Gastrocnemius medialis (tissue), 4 donors: ENCODE measurements around the gene GRIN2A. TPM values are rescaled to one million over a fixed set of nuclear protein-coding genes. Genes with fewer than 3 reads are reported as not detected.

Experiments
- ATAC-seq, 2 donors: fragments of 150-250 bp; one replicate each; pipeline ENCODE4 v1.9.1; 2016
- DNase-seq, 2 donors: peaks; one replicate each; pipeline ENCODE4 v3.0.0-alpha.2; 2019
- H3K27ac ChIP-seq, 4 donors: fragments of 200-600 bp; sonication (generic); 1 replicate in 1 of 4; 2 replicates in 3 of 4; pipeline ENCODE4 v1.5.1; 2016 to 2018; ENCODE audit warnings: mild to moderate bottlenecking in 2 of 4, moderate library complexity in 1 of 4
- H3K27me3 ChIP-seq, 3 donors: fragments of 200-600 bp; sonication (generic) in 2 of 3; 1 replicate in 1 of 3; 2 replicates in 2 of 3; pipeline versions ENCODE4 v1.5.1 to v1.6.0; 2016 to 2019; ENCODE audit warnings: mild to moderate bottlenecking in 1 of 3, moderate library complexity in 1 of 3
- H3K36me3 ChIP-seq, 2 donors: fragments of 200-600 bp; sonication (generic) in 1 of 2; one replicate each; pipeline ENCODE4 v1.5.1; 2017 to 2018
- H3K4me1 ChIP-seq, 2 donors: fragments of 200-600 bp; sonication (generic) in 1 of 2; one replicate each; pipeline ENCODE4 v1.5.1; 2016 to 2017; ENCODE audit warnings: mild to moderate bottlenecking in 2 of 2
- H3K4me3 ChIP-seq, 4 donors: fragments of 200-600 bp; sonication (generic) in 3 of 4; 1 replicate in 1 of 4; 2 replicates in 3 of 4; pipeline ENCODE4 v1.5.1; 2016 to 2019; ENCODE audit warnings: mild to moderate bottlenecking in 2 of 4
- H3K9me3 ChIP-seq, 3 donors: fragments of 200-600 bp; sonication (generic) in 2 of 3; 1 replicate in 1 of 3; 2 replicates in 2 of 3; pipeline ENCODE4 v1.5.1; 2016 to 2019
- CTCF ChIP-seq, 5 experiments: fragments of 450-650 bp in 3 of 5; fragments of 200-600 bp in 2 of 5; sonication (generic) in 2 of 5; IDR thresholded peaks in 4 of 5; conservative IDR thresholded peaks in 1 of 5; 1 replicate in 4 of 5; 2 replicates in 1 of 5; pipeline ENCODE4 v1.5.1; 2016 to 2019; ENCODE audit warnings: antibody characterized with exemption in 5 of 5, mild to moderate bottlenecking in 3 of 5, moderate library complexity in 3 of 5
- POLR2A ChIP-seq, 2 donors: fragments of 450-650 bp; IDR thresholded peaks; one replicate each; pipeline ENCODE4 v1.6.1; 2017; ENCODE audit warnings: antibody characterized with exemption in 2 of 2, mild to moderate bottlenecking in 2 of 2, moderate library complexity in 2 of 2
- in situ Hi-C, 4 donors: fragments of 200-750 bp; cut with MboI; loops; one replicate each; pipeline versions ENCODE4 v1.15.0 to v1.8.0; 2017; ENCODE audit warnings: low sequenced_read_pairs in 4 of 4
- intact Hi-C: fragments of 100-400 bp; cut with DNase I; formaldehyde crosslinking; loops from one replicate; pipeline ENCODE4 v1.15.1; 2023; ENCODE audit warnings: low total_unique reads
- total RNA-seq, 4 donors: library from RNA; depleted of rRNA; stranded (reverse); fragments of >200 nt; gene quantifications; one replicate each; pipeline versions ENCODE4 v1.1.0 to v1.2.3, GENCODE V29; 2016

The GRIN2A gene
- total RNA-seq, 4 donors from 2014 or later, result 0.13 to 0.87 TPM; not detected in 2

DNA sequence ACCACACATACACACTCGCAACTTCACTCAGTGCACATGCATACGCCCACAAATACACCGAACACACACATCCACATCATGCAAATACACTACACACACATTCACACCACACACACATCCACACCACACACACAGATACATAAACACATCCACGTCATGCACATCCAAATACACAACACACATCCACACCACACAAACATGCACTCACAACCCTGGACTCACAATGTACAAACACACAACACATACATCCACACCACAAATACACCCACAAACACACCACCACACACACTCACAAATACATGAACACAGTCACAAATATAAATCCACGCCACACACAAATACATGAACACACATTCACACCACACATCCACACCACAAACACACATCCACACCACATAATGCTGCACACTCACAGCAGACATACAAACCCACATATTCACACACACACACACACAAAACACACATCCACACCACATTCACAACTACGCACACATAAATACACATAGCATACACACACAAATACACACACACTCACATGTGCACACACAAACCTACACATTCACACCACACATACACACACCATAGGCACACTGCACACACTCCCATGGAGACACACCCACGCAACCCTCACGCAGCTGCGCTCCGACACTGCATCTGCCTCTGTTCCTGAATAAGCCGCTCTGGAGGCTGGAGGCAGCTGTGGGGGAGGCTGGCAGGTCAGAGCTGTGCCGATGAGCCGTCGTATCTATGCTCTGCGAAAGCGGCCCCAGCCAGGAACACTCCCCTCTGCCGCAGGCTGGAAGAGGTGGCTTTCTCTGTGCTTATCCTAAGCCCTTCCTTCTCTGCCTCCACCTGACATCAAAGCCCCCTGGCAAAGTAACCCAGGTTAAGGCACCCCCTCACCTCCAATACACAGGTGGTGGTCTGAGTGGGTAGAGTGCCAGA, 141.8 kb downstream of the GRIN2A start:
- intact Hi-C loops, result no loop called here
- no peaks in the 10 kb centered on the region for H3K9me3 ChIP-seq
- no peaks in the 10 kb centered on the region for H3K4me1 ChIP-seq
- no peak for DNase-seq
- H3K27ac ChIP-seq, result no peak overlapping the region
- H3K36me3 ChIP-seq, result no peaks in the 10 kb centered on the region
- H3K4me3 ChIP-seq, result no peak overlapping the region
- in situ Hi-C loops, result no loop called here
- ATAC-seq, result no peak
- TF ChIP-seq CTCF (IDR thresholded peaks at IDR 0.05 in 4 of 5, conservative IDR thresholded peaks at IDR 0.05 in 1 of 5), result no peak
- no peak for TF ChIP-seq POLR2A (IDR thresholded peaks at IDR 0.05)
- H3K27me3 ChIP-seq, result peaks cover 5 to 7% (median 7%) of the 10 kb centered on the region in 3 donors

DNA sequence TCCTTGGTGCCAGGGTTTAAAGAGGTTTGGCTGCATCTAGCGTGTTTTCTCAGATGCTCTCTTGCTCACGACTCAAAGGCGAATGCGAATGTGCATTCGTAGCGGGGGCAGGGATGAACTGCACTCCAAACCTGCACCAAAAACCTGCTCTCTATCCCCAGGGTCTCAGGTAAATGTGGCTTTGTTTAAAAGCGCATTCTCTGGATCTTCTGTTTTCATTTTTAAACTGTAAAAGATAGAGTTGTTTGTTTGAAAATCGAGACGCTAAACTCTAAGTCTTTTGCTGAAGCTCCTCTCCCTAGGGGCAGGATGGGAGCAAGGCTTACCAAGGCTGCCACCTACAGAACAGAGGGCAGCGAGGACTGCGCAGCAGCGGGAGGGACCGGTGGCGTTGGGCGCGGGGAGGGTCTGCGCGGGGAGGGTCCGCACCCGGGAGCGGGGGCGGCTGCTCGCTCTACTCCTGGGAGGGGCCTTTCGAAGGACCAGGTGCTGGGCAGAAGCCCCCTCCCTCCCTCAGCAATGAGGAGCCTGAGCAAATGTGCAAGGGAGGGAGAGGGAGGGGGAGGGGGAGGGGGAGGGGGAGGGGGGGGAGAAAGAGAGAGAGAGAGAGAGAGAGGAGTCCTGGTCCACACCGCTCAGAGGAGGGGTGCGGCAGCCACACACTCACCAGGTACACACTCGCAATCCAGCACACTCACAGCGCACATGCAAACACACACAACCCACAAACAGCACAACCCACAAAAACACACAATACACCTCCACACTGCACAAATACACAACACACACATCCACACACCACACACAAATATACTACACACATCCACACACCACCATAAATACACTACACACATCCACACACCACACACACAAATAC, 142.8 kb downstream of the GRIN2A start:
- H3K9me3 ChIP-seq, result no peaks in the 10 kb centered on the region
- H3K27ac ChIP-seq, result no peak overlapping the region
- H3K4me1 ChIP-seq, result no peaks in the 10 kb centered on the region
- H3K36me3 ChIP-seq, result no peaks in the 10 kb centered on the region
- TF ChIP-seq POLR2A (IDR thresholded peaks at IDR 0.05), result no peak
- TF ChIP-seq CTCF (IDR thresholded peaks at IDR 0.05 in 4 of 5, conservative IDR thresholded peaks at IDR 0.05 in 1 of 5), result no peak
- DNase-seq (no peak), ATAC-seq (no peak)
- H3K4me3 ChIP-seq, result no peak overlapping the region
- H3K27me3 ChIP-seq, result peaks cover 5 to 7% (median 7%) of the 10 kb centered on the region in 3 donors
- in situ Hi-C loops (no loop called here), intact Hi-C loops (no loop called here)

GRCh38 chr16:10037751-10038150, 144.5 kb downstream of the GRIN2A start:
- intact Hi-C loops (no loop called here), in situ Hi-C loops (no loop called here)
- DNase-seq (no peak), ATAC-seq (no peak)
- Histone ChIP-seq H3K9me3 (no peaks in the 10 kb centered on the region), H3K27me3 (peaks cover 5 to 7% (median 7%) of the 10 kb centered on the region in 3 donors), H3K36me3 (no peaks in the 10 kb centered on the region), H3K27ac (no peak overlapping the region), H3K4me3 (no peak overlapping the region), H3K4me1 (no peaks in the 10 kb centered on the region)
- TF ChIP-seq CTCF (IDR thresholded peaks at IDR 0.05 in 4 of 5, conservative IDR thresholded peaks at IDR 0.05 in 1 of 5) (no peak), POLR2A (IDR thresholded peaks at IDR 0.05) (no peak)

DNA sequence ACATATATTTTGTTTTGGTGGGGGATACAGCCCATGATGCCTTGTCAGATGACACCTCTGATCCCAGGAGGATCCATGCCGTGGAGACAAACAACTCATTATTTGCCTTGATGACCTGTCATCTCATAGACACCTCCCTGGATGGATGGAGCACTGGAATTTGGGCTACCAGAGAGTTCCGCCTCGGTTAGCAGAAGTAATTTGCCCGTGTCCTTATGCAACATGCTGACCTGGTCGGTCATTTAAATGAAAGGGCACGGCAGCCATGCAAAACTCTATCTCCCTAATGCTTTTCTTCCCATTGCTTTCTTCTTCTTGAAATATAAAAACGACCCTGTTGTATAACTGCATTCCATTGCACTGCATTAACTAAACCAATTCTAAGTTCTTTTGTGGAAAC, 145.3 kb downstream of the GRIN2A start:
- H3K36me3 ChIP-seq, result no peaks in the 10 kb centered on the region
- in situ Hi-C loops, result no loop called here
- ATAC-seq (no peak), DNase-seq (no peak)
- no peak overlapping the region for H3K27ac ChIP-seq
- no peaks in the 10 kb centered on the region for H3K4me1 ChIP-seq
- no peak overlapping the region for H3K4me3 ChIP-seq
- H3K27me3 ChIP-seq, result peaks cover 5 to 7% (median 7%) of the 10 kb centered on the region in 3 donors
- intact Hi-C loops, result no loop called here
- TF ChIP-seq POLR2A (IDR thresholded peaks at IDR 0.05) (no peak), CTCF (IDR thresholded peaks at IDR 0.05 in 4 of 5, conservative IDR thresholded peaks at IDR 0.05 in 1 of 5) (no peak)
- H3K9me3 ChIP-seq, result no peaks in the 10 kb centered on the region
